Bone marrow (tissue), 2 donors: ENCODE results near the gene PLEKHG2.

Source experiments
- DNase-seq, 2 donors: peaks; one replicate each; lab custom pipeline; 2025; lab: John Stamatoyannopoulos, UW

Gene PLEKHG2

DNA sequence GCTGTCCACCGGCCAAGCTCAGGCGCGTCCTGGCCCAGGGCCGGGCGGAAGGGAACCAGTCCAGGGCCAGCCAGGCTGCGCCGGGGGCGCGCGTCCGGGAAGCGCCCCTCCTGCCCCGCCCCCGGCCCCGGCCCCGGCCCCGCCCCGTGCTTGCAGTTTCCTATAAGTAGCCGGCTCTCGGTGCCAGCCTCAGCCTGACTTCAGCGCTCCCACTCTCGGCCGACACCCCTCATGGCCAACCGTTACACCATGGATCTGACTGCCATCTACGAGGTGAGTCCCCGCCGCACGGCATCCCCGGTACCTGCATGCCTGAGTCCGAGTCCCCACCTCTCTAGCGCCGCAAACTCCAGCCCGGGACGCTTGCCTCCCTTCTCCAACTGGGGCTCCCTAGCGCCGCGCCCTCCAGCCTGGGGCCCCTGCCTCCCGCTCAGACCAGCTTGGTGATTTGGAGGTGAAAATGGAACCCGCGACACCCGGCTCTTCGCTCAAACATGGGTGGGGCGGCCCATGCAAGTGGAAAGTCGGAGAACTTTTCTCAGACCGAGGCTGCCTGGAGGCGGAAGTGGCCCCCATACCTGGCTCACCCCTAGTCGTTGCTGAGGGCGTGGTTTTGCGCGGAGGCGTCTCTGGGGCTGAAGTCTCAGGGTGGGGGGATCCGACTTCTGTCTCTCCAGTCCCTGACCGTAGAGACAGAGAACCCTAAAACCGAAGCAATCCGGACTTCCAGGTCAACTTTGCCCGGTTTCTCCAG is 5.6 kb upstream of the PLEKHG2 start, which contains the start of gene ZFP36:
ZFP36 (plus strand) TSS at position 192 of the 754 bp plus-strand sequence; CDS start at position 250, 58 bp downstream.
- DNase-seq = peak; percentile 79 to 93

DNA sequence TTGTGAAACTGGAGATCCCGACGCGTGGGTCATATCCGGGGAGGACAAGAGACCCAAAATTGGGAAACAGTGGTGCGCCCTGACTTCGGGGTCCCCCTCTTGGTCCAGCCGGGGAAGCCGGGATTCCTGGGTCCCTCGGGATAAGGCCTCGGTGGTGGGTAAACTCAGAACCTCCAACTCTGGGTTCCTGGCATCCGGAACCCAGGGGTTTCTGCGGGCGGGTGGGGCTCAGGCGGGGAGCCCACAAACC is 5.1 kb upstream of the PLEKHG2 start:
- DNase-seq = no peak

DNA sequence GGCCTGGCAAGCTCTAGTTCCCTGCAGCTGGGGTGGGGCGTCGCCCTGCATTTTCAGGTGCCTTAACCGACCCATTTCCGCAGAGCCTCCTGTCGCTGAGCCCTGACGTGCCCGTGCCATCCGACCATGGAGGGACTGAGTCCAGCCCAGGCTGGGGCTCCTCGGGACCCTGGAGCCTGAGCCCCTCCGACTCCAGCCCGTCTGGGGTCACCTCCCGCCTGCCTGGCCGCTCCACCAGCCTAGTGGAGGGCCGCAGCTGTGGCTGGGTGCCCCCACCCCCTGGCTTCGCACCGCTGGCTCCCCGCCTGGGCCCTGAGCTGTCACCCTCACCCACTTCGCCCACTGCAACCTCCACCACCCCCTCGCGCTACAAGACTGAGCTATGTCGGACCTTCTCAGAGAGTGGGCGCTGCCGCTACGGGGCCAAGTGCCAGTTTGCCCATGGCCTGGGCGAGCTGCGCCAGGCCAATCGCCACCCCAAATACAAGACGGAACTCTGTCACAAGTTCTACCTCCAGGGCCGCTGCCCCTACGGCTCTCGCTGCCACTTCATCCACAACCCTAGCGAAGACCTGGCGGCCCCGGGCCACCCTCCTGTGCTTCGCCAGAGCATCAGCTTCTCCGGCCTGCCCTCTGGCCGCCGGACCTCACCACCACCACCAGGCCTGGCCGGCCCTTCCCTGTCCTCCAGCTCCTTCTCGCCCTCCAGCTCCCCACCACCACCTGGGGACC is 4.6 kb upstream of the PLEKHG2 start:
- DNase-seq = no peak

DNA sequence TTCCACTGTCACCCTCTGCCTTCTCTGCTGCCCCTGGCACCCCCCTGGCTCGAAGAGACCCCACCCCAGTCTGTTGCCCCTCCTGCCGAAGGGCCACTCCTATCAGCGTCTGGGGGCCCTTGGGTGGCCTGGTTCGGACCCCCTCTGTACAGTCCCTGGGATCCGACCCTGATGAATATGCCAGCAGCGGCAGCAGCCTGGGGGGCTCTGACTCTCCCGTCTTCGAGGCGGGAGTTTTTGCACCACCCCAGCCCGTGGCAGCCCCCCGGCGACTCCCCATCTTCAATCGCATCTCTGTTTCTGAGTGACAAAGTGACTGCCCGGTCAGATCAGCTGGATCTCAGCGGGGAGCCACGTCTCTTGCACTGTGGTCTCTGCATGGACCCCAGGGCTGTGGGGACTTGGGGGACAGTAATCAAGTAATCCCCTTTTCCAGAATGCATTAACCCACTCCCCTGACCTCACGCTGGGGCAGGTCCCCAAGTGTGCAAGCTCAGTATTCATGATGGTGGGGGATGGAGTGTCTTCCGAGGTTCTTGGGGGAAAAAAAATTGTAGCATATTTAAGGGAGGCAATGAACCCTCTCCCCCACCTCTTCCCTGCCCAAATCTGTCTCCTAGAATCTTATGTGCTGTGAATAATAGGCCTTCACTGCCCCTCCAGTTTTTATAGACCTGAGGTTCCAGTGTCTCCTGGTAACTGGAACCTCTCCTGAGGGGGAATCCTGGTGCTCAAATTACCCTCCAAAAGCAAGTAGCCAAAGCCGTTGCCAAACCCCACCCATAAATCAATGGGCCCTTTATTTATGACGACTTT is 3.9 kb upstream of the PLEKHG2 start:
- no peak for DNase-seq

DNA sequence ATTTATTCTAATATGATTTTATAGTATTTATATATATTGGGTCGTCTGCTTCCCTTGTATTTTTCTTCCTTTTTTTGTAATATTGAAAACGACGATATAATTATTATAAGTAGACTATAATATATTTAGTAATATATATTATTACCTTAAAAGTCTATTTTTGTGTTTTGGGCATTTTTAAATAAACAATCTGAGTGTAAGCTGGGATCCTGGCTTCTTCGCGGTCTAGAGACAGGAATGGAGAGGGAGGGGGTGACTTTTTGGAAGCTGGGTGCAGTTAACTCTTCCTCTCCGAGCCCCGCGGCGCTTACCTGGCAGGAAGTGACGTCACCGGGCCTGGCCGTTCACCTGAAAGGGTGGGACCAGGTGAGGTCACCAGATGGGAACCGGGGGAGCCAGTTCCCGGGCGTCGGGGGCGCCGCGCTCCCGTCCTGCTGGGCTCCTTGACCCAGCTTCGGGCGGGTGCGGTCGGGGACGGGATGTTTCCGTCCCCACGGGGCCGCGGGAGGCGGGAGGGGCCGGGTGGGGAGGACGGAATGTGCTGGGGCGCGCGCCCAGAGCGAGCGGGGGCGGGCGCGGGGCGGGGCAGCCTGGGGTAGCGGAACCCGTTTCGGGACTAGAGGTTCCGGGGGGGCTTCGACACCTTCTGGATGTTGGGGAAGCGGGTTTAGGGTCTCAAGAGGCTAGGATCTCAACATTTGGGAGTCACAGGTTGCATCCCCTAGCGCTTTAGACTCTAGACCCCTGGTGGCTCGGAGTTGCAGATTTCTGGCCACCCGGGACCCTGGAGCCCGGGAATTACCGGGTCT is 3.1 kb upstream of the PLEKHG2 start:
- DNase-seq = peak; percentile 24 to 91

DNA sequence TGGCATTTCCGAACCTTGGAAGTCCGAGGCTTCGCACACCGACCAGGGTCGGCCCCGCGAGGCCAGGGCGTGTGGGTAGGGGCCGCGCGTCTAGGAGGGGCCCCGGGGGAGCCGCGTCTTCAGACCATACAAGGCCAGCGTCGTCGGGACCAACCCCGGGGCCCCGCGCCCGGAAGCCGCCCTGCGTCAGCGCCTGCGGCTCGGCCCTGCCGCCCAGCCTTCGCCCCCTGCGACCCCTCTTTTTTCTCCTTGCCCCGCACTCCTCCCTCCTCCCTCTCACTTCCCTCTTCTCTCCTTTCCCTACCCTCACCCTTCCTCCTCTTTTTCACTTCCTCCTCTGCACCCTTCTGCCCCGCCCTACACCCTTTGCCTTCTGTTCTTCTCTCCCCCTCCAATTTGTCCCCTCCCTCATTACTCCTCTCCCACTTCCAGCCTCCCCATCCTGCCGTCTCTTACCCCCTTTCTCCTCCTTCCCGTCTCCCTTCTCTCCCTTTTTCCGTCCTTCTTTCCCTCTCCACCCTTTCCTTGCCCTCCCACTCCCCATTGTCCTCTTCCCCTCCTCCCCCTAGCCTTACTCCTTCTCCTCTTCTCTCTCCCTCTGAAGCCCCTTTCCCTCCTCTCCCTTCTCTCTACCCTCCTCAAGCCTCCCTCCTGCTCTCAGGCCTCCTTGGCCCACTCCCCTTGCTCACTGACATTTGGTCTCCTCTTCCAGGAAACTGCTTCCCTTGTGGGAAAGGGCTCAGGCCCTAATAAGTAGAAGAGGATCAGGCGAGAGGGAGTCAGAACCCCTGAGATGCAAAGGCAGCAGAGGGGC is 2.2 kb upstream of the PLEKHG2 start:
- DNase-seq = peak in 1 of 2 donors; percentile 35

DNA sequence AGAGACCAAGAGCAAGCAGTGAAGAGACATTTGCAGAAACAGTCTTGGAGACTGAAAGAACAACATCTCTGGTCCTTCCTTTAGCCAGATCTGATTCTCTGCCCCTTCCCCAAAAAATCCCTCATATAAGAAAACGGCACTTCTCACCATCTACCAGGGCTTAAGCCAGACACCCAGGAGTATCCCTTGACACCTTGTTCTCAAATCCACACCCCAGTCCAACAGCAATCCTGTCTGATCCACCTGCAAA is 1.7 kb upstream of the PLEKHG2 start:
- DNase-seq = no peak

DNA sequence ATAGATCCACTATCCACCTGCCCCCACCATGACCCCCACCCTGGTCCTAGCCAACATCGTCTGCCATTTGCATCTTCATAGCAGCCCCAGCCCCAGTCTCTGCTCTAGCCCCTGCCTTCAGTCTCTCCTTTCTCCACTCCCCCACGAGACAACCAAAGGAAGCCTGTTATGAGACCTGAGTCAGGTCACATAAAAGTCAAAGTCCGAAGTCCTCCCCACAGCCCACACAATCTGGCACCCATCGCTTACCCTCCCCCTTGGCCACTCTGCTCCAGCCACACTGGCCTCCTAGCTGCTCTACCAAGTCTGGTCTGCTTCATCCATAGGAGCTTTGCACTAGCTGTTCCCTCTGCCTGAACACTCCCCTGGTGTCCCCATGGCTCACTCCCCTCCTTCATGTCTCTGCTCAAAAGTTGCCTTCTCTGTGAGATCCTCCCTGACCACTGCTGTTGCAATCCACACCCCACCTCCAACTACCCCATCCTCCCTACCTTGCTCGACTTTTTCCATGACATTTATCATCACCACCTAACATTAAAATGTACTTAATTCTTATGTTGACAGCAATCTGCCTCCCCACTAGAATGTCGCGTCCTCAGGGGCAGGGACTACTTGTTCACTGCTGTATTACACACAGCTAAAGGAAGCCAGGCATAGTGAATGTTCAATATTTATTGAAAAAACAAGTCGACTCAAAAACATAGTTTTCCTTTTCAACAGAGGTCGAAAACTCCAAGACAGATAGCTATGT is 1.2 kb upstream of the PLEKHG2 start:
- no peak for DNase-seq

DNA sequence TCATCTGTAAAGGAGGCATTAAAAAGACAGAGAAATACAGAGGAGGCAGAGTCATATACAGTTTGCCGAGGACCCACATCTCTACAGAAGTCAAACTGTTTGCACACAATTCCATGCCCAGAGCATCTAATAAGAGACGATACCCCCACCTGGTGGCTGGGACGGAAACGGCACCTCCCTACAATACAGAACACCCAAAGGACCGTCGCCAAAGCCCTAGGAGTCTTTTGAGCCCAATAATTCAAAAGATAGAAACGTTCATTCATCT is 703 bp upstream of the PLEKHG2 start:
- DNase-seq = peak; percentile 93

DNA sequence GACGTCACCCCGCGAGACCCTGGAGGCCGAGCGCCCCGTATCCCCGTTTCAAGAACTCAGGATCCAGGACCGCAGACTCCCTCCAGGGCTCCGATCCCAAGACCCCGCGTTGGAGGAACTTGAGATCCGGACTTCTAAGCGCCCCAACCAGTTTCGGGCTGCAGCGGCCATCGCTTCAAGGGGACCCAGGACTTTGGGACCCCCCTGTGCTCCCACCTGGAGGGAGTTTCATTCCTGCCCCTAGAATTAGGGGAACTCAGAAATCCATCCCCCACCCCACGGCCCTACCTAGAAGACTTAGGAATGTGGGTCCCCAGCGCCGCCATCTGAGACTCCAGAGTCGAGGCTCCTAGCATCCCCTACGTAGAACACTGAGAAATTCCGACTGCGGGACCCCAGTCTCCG is 400 bp downstream of the PLEKHG2 start:
- no peak for DNase-seq

DNA sequence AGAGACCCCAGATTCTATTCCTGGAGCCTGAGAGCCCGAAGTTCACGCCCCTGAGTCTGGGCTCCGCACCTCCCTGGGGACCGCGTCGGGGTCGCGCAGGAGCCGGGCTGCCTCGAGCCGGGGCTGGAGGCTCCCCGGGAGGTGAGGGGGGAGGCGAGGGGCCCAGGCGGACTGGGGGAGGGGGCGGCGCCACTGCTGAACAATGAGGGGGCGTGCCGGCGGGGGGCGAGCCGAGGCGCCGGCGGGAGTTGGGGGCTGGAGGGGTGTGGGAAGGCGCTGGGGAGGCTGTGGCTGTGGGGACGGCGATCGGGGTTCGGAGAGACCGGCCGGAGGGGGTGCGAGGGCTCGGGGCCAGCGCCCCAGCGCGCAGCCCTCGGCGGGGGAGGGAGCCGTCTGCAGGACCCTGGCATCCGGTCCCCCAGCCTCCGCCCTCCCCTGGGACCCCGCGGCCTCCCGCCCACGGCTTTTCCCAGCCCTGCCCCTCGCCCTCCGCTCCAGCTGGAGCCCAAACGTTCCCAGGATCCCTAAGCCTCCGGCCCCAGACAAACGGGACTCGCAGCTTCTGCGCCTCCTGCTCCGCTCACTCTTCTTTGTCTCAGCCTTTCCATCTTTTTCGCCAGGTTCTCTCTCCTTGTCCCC is 922 bp downstream of the PLEKHG2 start:
- DNase-seq = no peak

DNA sequence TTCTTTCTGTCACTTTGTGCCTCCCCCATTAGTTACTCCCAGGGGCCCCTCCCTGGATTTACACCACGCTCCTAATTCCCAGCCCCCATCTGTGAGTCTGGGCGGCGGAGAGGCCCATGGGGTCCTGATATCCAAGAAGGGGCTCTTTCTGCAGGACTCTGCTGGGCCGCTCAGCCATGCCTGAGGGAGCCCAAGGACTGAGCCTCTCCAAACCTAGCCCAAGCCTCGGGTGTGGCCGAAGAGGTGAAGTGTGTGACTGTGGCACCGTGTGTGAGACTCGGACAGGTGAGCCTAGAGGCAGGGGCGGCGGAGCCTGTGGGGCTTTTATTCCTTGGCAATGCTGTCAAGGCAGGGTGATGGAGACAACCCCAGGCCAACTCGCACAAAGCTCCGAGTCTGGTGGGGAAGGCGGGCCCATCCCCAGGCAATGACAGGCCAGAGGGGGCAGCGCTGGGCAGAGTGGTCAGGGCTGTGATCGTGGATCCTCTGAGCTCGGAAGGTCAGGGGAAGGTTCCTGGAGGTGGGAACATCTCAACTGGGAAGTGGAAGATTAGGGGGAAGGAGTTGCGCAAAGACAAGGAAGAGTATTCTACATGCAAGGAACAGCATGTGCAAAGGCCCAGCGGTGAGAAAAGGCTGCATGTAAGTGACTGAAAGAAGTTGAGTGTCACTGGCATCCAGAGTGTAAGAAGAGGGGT is 1.6 kb downstream of the PLEKHG2 start:
- DNase-seq = no peak

DNA sequence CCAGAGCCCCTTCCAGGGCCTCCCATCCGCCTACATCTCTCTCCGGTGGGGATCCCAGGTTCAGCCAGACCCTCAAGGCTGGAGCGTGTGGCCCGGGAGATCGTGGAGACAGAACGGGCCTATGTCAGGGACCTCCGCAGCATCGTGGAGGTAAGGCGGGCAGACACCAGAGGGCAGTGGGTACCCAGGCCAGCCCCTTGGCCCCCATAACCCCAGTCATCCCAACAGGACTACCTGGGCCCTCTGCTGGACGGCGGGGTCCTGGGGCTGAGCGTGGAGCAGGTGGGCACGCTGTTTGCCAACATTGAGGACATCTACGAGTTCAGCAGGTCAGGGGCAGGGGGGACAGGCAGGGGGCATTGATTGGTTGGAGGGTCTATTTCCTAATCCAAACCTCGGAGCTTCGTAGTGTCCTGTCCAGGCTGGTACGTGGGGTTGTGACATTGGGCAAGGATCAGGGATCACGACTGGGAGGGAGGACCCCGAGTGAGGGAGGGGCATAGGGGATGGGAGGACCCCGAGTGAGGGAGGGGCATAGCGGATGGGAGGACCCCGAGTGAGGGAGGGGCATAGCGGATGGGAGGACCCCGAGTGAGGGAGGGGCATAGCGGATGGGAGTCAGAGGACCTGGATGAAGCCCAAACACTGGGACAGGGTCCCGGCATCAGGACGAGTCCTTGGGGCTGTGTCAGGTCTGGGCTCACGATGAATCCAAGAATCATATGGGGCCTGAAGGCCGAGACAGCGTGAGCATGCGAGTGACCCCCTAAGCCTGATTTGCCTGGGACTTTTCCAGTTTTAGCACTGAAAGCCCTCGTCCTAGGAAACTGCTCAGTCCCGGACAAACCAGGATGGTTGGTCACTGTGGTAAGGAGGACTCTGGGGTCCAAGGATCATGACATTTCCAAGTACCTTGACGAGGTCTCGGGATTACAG is 2.9 kb downstream of the PLEKHG2 start:
- no peak for DNase-seq

DNA sequence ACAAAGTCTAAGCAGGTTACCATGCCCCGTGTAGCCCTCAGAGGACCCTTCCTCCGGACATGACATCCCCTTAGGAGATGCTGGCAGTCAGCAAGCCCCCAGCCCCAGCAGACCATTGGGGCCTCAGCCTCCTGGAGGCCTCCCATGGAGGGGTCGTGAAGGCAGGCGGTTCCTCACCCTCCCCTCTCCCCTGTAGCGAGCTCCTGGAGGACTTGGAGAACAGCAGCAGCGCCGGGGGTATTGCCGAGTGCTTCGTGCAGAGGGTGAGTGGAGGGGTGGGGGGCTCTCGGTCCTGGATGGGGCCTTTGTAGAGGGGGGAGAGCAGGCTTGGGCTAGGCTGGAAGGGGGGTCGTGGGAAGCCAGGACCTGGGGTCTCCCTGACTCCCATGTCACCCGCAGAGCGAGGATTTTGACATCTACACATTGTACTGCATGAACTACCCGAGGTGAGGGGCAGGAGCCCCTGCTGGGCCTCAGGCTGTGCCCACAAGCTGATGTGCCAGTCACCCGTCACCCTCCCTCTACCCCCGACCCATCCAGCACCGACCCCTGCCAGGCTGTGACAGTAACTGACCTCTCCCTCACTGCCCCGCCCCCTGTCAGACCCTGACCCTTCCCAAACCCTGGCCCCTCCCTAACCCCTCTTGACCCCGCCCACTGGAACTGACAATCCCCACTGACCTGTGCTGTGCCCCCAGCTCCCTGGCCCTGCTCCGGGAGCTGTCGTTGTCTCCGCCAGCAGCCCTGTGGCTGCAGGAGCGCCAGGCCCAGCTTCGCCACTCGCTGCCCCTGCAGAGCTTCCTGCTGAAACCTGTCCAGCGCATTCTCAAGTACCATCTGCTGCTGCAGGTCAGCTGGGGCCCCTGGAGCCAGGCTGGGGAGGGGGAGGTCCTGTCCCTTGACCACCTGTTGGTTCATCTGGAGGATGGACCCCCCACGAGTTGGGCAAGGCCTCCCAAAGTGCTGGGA is 4.0 kb downstream of the PLEKHG2 start:
- no peak for DNase-seq

DNA sequence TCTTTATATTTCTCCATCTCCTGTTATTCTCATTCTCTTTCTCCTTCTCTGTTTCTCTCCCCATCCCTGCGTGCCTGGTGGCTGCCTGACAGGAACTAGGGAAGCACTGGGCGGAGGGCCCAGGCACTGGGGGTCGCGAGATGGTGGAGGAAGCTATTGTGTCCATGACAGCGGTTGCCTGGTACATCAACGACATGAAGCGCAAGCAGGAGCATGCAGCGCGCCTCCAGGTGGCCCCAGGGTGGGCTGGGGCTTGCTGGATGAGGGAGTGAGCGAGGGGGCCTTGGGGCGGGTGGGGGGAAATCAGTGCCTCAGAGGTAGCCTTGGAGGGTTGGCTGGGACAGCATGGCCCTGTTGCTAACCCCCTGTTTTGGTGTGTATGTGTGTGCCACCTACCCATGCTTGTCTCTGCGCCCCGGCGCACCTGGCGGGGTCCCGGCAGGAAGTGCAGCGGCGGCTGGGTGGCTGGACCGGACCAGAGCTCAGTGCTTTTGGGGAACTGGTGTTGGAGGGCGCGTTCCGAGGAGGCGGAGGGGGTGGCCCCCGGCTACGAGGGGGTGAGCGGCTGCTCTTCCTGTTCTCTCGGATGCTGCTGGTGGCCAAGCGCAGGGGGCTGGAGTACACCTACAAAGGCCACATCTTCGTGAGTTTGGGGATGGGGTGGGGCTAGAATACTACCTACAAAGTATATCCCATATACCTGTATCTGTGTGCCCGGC is 5.2 kb downstream of the PLEKHG2 start:
- no peak for DNase-seq

DNA sequence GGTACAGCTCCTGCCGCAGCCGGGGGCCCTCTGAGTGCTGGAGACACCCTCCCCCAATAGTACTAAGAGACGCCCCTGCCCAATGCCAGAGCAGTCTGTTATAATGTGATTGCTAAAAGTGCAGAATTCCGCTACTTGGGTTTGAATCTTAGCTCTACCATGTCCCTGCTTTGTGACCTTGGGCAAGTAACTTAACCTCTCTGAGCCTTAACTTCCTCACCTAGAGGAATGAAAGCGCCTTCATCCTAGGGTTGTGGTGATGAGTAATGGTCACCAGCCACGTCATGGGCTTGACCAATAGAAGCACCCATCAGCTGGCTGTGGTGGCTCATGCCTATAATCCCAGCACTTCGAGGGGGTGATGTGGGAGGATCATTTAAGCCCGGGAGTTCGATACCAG is 6.5 kb downstream of the PLEKHG2 start:
- DNase-seq = no peak

DNA sequence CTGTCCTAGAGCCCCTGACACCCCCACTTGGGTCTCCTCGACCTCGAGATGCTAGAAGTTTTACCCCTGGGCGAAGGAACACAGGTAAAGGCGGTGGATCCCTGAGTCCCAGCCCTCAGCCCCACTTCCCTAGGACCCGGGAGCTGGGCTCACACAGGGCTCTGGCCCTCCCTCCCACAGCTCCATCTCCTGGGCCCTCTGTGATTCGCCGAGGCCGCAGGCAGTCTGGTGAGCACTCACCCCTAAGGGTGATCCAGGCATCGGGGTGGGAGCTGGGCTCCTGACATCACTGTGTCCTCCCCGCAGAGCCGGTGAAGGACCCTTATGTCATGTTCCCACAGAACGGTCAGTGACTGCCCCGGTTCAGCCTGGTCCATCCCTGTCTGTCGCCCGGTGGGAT is 8.3 kb downstream of the PLEKHG2 start:
- no peak for DNase-seq
